ENCODE data around the gene FBXO31.
"Not testable (repeated sequence)": the region's sequence is repeated elsewhere in the genome, so short reads cannot be mapped to it uniquely, and the experiment has no call there.

FBXO31 gene

GRCh38 chr16:87387942-87388817, 4.6 kb upstream of the FBXO31 start:
- peak; percentile 64 to 71 for DNase-seq (ENCODE audit: low read depth in 2 of 2)

- DNase-seq (ENCODE audit: low read depth in 2 of 2): not testable (repeated sequence)
Measured at GRCh38 chr16:87384875-87385167, 1.2 kb upstream of the FBXO31 start.

GRCh38 chr16:87384162-87384874, 742 bp upstream of the FBXO31 start:
- peak; percentile 36 to 41 for DNase-seq (ENCODE audit: low read depth in 2 of 2)

GRCh38 chr16:87382023-87382785, 1.4 kb downstream of the FBXO31 start:
- DNase-seq (ENCODE audit: low read depth in 2 of 2): no peak

GRCh38 chr16:87380881-87381280, 2.7 kb downstream of the FBXO31 start:
- DNase-seq (ENCODE audit: low read depth in 2 of 2): no peak

GRCh38 chr16:87380403-87380802, 3.2 kb downstream of the FBXO31 start:
- DNase-seq (ENCODE audit: low read depth in 2 of 2): no peak

- DNase-seq (ENCODE audit: low read depth in 2 of 2): not testable (repeated sequence)
Measured at GRCh38 chr16:87379312-87379752, 4.2 kb downstream of the FBXO31 start.

- DNase-seq (ENCODE audit: low read depth in 2 of 2): no peak
Measured at GRCh38 chr16:87376660-87377059, 6.9 kb downstream of the FBXO31 start.

GRCh38 chr16:87375426-87376135, 8.0 kb downstream of the FBXO31 start:
- no peak for DNase-seq (ENCODE audit: low read depth in 2 of 2)

GRCh38 chr16:87374313-87374712, 9.3 kb downstream of the FBXO31 start:
- no peak for DNase-seq (ENCODE audit: low read depth in 2 of 2)

- no peak for DNase-seq (ENCODE audit: low read depth in 2 of 2)
Measured at GRCh38 chr16:87372305-87372704, 11.3 kb downstream of the FBXO31 start.

GRCh38 chr16:87371261-87371866, 12.2 kb downstream of the FBXO31 start:
- no peak for DNase-seq (ENCODE audit: low read depth in 2 of 2)

- no peak for DNase-seq (ENCODE audit: low read depth in 2 of 2)
Measured at GRCh38 chr16:87369796-87370719, 13.5 kb downstream of the FBXO31 start.

- DNase-seq (ENCODE audit: low read depth in 2 of 2): no peak
Measured at GRCh38 chr16:87369117-87369765, 14.3 kb downstream of the FBXO31 start.

- no peak for DNase-seq (ENCODE audit: low read depth in 2 of 2)
Measured at GRCh38 chr16:87368029-87368770, 15.4 kb downstream of the FBXO31 start.

- DNase-seq (ENCODE audit: low read depth in 2 of 2): no peak
Measured at GRCh38 chr16:87367529-87367928, 16.0 kb downstream of the FBXO31 start.

- DNase-seq (ENCODE audit: low read depth in 2 of 2): no peak
Measured at GRCh38 chr16:87366930-87367329, 16.6 kb downstream of the FBXO31 start.

- no peak for DNase-seq (ENCODE audit: low read depth in 2 of 2)
Measured at GRCh38 chr16:87366288-87366687, 17.3 kb downstream of the FBXO31 start.

Data from stimulated activated CD8-positive, alpha-beta memory T cell treated with anti-CD3 and anti-CD28 coated beads, Interleukin-2, amount 100 ng/mL, for 48 hours (primary cell).